GM12891 (cell line): Measurements from ENCODE around the gene PPP1R13L.

Experiments
- DNase-seq: peaks from one replicate; pipeline ENCODE4 v3.0.0; 2011; ENCODE audit warnings: low spot score; ENCODE audit not compliant: insufficient read length
- FAIRE-seq: peaks from 2 replicates; lab custom pipeline; 2011; peaks lifted over from hg19 to GRCh38; lab: Jason Lieb, UNC
- PAX5 ChIP-seq: IDR thresholded peaks from 2 replicates; pipeline ENCODE4 v1.6.1; 2011; ENCODE audit warnings: low read length, moderate library complexity, mild to moderate bottlenecking; ENCODE audit not compliant: insufficient read depth, severe bottlenecking
- POLR2A ChIP-seq: IDR thresholded peaks from 2 replicates; pipeline ENCODE4 v1.6.1; 2011; ENCODE audit warnings: low read depth, low read length, control low read depth
- POLR2AphosphoS5 ChIP-seq: IDR thresholded peaks from 2 replicates; pipeline ENCODE4 v1.6.1; 2011; ENCODE audit warnings: low read depth, low read length, control low read depth
- POU2F2 ChIP-seq: IDR thresholded peaks from 2 replicates; pipeline ENCODE4 v1.6.1; 2011; ENCODE audit warnings: low read depth, mild to moderate bottlenecking, control low read depth, low read length, moderate library complexity
- SPI1 ChIP-seq: IDR thresholded peaks from 2 replicates; pipeline ENCODE4 v1.6.1; 2011; ENCODE audit warnings: low read depth, low read length, control low read depth
- TAF1 ChIP-seq: IDR thresholded peaks from 2 replicates; pipeline ENCODE4 v1.6.1; 2011; ENCODE audit warnings: low read depth, low read length, control low read depth

PPP1R13L gene

DNA sequence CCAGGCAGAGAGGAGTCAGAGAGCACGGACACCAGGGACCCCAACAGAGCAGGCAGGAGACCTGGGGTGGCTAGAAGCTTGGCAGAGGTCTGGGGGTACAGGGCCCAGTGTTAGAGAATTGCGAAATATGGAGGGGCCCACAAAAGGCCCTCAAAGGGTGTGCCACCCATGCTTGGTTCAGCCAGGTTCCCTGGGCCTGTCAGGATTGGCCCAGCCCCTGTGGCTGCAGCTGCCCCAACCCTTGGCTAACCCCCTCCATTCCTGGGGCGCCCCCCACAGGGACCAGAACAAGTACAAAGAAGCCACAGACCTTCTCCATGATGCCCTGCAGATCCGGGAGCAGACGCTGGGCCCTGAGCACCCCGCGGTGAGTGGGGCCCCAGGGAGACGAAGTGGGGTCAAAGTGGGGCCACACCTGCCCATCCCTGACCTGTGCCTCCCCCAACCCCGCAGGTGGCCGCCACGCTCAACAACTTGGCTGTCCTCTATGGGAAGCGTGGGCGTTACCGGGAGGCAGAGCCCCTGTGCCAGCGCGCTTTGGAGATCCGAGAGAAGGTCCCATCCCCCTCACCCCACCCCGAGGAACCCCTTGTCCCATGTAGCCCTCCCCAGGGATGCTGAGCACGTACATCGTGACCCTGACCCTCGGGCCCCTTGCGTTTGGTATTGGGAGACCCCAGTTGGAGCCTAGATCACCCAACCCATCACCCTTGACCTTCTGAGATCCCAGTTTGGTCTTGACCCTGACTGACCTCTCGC lies 56.3 kb downstream of the PPP1R13L start:
- FAIRE-seq, result no peak
- TF ChIP-seq POLR2AphosphoS5, result no peak
- TF ChIP-seq SPI1, result no peak
- no peak for TF ChIP-seq POLR2A
- TF ChIP-seq TAF1, result no peak
- no peak for TF ChIP-seq PAX5
- no peak for TF ChIP-seq POU2F2
- DNase-seq, result no peak

GRCh38 chr19:45347570-45348366 lies 57.1 kb downstream of the PPP1R13L start:
- FAIRE-seq (no peak), DNase-seq (no peak)
- TF ChIP-seq POU2F2, result no peak
- no peak for TF ChIP-seq PAX5
- TF ChIP-seq POLR2A, result no peak
- no peak for TF ChIP-seq TAF1
- no peak for TF ChIP-seq POLR2AphosphoS5
- TF ChIP-seq SPI1, result no peak

- TF ChIP-seq TAF1, result no peak
- DNase-seq (no peak), FAIRE-seq (no peak)
These were observed 58.4 kb downstream of the PPP1R13L start for GRCh38 chr19:45346449-45346848.

GRCh38 chr19:45345506-45345860 lies 59.4 kb downstream of the PPP1R13L start:
- no peak for FAIRE-seq
- no peak for TF ChIP-seq TAF1
- no peak for TF ChIP-seq POU2F2
- no peak for TF ChIP-seq POLR2A
- no peak for TF ChIP-seq PAX5
- no peak for TF ChIP-seq POLR2AphosphoS5
- no peak for DNase-seq

- DNase-seq (no peak), FAIRE-seq (no peak)
- TF ChIP-seq POU2F2, result no peak
- no peak for TF ChIP-seq POLR2AphosphoS5
- TF ChIP-seq TAF1, result no peak
- TF ChIP-seq PAX5, result no peak
- no peak for TF ChIP-seq SPI1
- TF ChIP-seq POLR2A, result no peak
These were observed 60.0 kb downstream of the PPP1R13L start for GRCh38 chr19:45344621-45345505.

DNA sequence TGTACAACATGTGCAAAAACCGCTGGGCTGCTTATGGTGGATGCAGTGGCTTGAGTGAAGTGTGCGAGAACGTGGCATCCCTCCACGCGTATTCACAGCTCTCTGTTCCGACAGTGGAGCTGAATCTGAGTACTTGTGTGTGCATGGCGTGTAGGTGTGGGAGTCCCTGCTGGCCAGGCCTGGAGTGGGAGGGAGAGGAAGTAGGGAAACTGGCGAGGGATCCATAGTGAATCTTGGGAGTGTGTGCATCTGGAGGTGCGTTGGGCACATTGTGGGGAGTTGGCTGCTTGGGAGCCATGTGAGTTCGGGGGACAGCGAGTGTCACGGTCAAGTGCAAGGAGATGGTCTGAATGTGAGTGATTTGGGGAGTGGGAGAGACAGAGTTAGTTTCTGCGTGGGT lies 62.0 kb downstream of the PPP1R13L start:
- FAIRE-seq, result no peak

GRCh38 chr19:45340899-45341453 lies 63.9 kb downstream of the PPP1R13L start:
- peak; percentile 74 for FAIRE-seq
- TF ChIP-seq TAF1, result no peak
- no peak for TF ChIP-seq POLR2A
- TF ChIP-seq POU2F2, result no peak
- TF ChIP-seq POLR2AphosphoS5, result no peak
- TF ChIP-seq SPI1, result no peak
- TF ChIP-seq PAX5, result no peak
- DNase-seq, result no peak

More for the DNA sequence above, 62.0 kb downstream of the PPP1R13L start:
- DNase-seq, result no peak
- TF ChIP-seq SPI1, result no peak
- TF ChIP-seq POU2F2, result no peak
- TF ChIP-seq TAF1, result no peak
- no peak for TF ChIP-seq POLR2AphosphoS5
- TF ChIP-seq PAX5, result no peak
- TF ChIP-seq POLR2A, result no peak

DNA sequence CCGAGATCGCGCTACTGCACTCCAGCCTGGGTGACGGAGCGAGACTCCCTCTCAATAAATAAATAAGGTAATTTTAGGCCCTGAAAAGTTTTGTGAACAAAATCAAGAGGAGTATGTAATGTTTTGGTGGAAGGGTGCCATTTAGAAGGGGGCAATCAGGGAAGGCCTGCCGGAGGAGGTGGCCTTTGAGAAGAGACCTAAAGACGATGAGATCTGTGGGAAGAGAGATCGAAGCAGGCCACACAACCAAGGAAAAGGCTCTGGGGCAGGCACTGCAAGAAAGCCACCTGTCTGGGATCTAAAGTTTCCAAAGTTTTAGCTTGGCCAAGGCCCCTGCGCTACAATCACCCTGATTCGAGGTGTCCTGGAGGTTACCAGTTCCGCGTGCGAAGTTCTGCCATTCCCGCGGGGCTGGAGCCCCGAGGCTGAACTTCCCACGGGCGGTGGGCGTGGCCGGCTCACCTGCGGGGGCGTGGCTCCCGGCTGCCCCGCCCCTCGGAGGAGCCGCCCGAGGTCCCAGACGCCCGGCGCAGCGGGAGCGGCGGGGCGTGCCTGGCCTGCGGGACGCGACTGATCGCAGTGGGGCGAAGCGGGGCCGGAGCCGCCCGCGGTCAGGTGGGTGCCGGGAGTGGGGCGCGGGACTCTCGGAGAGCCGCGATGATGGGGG lies 64.5 kb downstream of the PPP1R13L start, which contains the start of gene KLC3:
Gene KLC3, plus strand, starts transcription at position 519 of the 667 bp plus-strand sequence. CDS start 4,792 bp downstream, outside the sequence.
- DNase-seq (peak; percentile 62), FAIRE-seq (peak; percentile 45)
- TF ChIP-seq POU2F2 (no peak), POLR2A (no peak), PAX5 (no peak), TAF1 (no peak), SPI1 (no peak), POLR2AphosphoS5 (no peak)
